ENCODE results near the gene OR2AT4. TPM values are rescaled to one million over a fixed set of nuclear protein-coding genes. Genes with fewer than 3 reads are reported as not detected.

Gene OR2AT4
- total RNA-seq, 4 donors from 2014 or later = not detected

GRCh38 chr11:75073459-75074190, 23.1 kb downstream of the OR2AT4 start:
- DNase-seq (no peak), ATAC-seq (no peak)
- Histone ChIP-seq H3K27me3 (peaks cover 0 to 6% (median 0%) of the 10 kb centered on the region in 3 donors), H3K4me3 (no peak overlapping the region), H3K27ac (no peak overlapping the region), H3K36me3 (no peaks in the 10 kb centered on the region), H3K4me1 (no peaks in the 10 kb centered on the region), H3K9me3 (no peaks in the 10 kb centered on the region)
- intact Hi-C loops (cut with DNase I; ENCODE audit: low total_unique reads) = no loop called here
- in situ Hi-C loops (cut with MboI; ENCODE audit: low sequenced_read_pairs in 4 of 4) = no loop called here
- TF ChIP-seq, protein P1, sequence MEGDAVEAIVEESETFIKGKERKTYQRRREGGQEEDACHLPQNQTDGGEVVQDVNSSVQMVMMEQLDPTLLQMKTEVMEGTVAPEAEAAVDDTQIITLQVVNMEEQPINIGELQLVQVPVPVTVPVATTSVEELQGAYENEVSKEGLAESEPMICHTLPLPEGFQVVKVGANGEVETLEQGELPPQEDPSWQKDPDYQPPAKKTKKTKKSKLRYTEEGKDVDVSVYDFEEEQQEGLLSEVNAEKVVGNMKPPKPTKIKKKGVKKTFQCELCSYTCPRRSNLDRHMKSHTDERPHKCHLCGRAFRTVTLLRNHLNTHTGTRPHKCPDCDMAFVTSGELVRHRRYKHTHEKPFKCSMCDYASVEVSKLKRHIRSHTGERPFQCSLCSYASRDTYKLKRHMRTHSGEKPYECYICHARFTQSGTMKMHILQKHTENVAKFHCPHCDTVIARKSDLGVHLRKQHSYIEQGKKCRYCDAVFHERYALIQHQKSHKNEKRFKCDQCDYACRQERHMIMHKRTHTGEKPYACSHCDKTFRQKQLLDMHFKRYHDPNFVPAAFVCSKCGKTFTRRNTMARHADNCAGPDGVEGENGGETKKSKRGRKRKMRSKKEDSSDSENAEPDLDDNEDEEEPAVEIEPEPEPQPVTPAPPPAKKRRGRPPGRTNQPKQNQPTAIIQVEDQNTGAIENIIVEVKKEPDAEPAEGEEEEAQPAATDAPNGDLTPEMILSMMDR (IDR thresholded peaks at IDR 0.05 in 4 of 5, conservative IDR thresholded peaks at IDR 0.05 in 1 of 5) = no peak
- no peak for TF ChIP-seq POLR2A (IDR thresholded peaks at IDR 0.05)

- in situ Hi-C loops (cut with MboI; ENCODE audit: low sequenced_read_pairs in 4 of 4) = no loop called here
- no peak for ATAC-seq
Measured at GRCh38 chr11:75072582-75072981, 24.1 kb downstream of the OR2AT4 start.

GRCh38 chr11:75069473-75069872, 27.2 kb downstream of the OR2AT4 start:
- Histone ChIP-seq H3K4me1 (no peaks in the 10 kb centered on the region), H3K36me3 (no peaks in the 10 kb centered on the region), H3K4me3 (no peak overlapping the region), H3K27ac (no peak overlapping the region), H3K27me3 (peaks cover 0 to 6% (median 0%) of the 10 kb centered on the region in 3 donors), H3K9me3 (no peaks in the 10 kb centered on the region)
- TF ChIP-seq, protein P1 (IDR thresholded peaks at IDR 0.05 in 4 of 5, conservative IDR thresholded peaks at IDR 0.05 in 1 of 5) = no peak
- TF ChIP-seq POLR2A (IDR thresholded peaks at IDR 0.05) = no peak
- in situ Hi-C loops (cut with MboI; ENCODE audit: low sequenced_read_pairs in 4 of 4) = no loop called here
- intact Hi-C loops (cut with DNase I; ENCODE audit: low total_unique reads) = no loop called here
- DNase-seq = no peak
- ATAC-seq = no peak

More at GRCh38 chr11:75072582-75072981, 24.1 kb downstream of the OR2AT4 start:
- intact Hi-C loops (cut with DNase I; ENCODE audit: low total_unique reads) = no loop called here
- no peaks in the 10 kb centered on the region for H3K9me3 ChIP-seq
- TF ChIP-seq POLR2A (IDR thresholded peaks at IDR 0.05) = no peak
- TF ChIP-seq, protein P1 (IDR thresholded peaks at IDR 0.05 in 4 of 5, conservative IDR thresholded peaks at IDR 0.05 in 1 of 5) = no peak
- H3K4me3 ChIP-seq = no peak overlapping the region
- peaks cover 0 to 6% (median 0%) of the 10 kb centered on the region in 3 donors for H3K27me3 ChIP-seq
- H3K27ac ChIP-seq = no peak overlapping the region
- no peaks in the 10 kb centered on the region for H3K4me1 ChIP-seq
- DNase-seq = no peak
- H3K36me3 ChIP-seq = no peaks in the 10 kb centered on the region

DNA sequence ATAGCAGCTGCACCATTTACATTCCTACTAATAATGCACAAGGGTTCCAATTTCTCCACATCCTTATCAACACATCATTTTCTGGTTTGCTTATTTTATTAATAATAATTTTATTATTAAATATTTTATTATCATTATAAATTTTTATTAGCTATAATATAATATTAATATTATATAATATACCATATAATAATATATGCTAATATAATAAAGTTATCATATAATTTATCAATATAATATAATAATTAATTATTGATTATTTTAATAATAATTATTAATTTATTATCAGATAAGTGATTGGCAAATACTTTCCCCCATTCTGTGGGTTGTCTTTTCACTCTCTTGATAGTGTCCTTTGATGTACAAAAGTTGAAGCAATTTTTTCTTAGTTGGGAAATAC, 27.7 kb downstream of the OR2AT4 start:
- no peak for TF ChIP-seq POLR2A (IDR thresholded peaks at IDR 0.05)
- TF ChIP-seq, protein P1 (IDR thresholded peaks at IDR 0.05 in 4 of 5, conservative IDR thresholded peaks at IDR 0.05 in 1 of 5) = no peak
- DNase-seq = no peak
- Histone ChIP-seq H3K27me3 (peaks cover 0 to 6% (median 2%) of the 10 kb centered on the region in 3 donors), H3K4me1 (no peaks in the 10 kb centered on the region), H3K36me3 (no peaks in the 10 kb centered on the region), H3K9me3 (no peaks in the 10 kb centered on the region), H3K27ac (no peak overlapping the region), H3K4me3 (no peak overlapping the region)
- intact Hi-C loops (cut with DNase I; ENCODE audit: low total_unique reads) = no loop called here
- in situ Hi-C loops (cut with MboI; ENCODE audit: low sequenced_read_pairs in 4 of 4) = no loop called here
- no peak for ATAC-seq
